ENCODE data around the gene MMP12. TPM values are rescaled to one million over a fixed set of nuclear protein-coding genes. Genes with fewer than 3 reads are reported as not detected.

MMP12 gene
- total RNA-seq, 1 experiment from 2014 or later, result not detected

GRCh38 chr11:102868339-102868738 lies 6.4 kb downstream of the MMP12 start:
- no peaks in the 10 kb centered on the region for H3K27me3 Mint-ChIP-seq (ENCODE audit: low read depth)
- no peak overlapping the region for H3K14ac ChIP-seq (ENCODE audit: insufficient read depth, low read length)
- no peaks in the 10 kb centered on the region for H3K27me3 ChIP-seq (ENCODE audit: insufficient read depth, low read length)
- H4K8ac ChIP-seq (replicated peaks; ENCODE audit: insufficient read length, low read depth, low read length), result no peak overlapping the region
- no peak overlapping the region for H3K4me3 Mint-ChIP-seq
- no peak overlapping the region for H4K91ac ChIP-seq (ENCODE audit: insufficient read length, low read depth, low read length)
- H2BK5ac ChIP-seq (ENCODE audit: insufficient read length, low read length), result no peak overlapping the region
- H3K4me1 ChIP-seq (ENCODE audit: insufficient read depth, low read length), result no peaks in the 10 kb centered on the region
- H3K36me3 Mint-ChIP-seq (ENCODE audit: insufficient read depth in 1 of 3, low read depth in 3 of 3), result no peaks in the 10 kb centered on the region
- H2AK5ac ChIP-seq (ENCODE audit: insufficient read length, low read length), result no peak overlapping the region
- H4K20me1 ChIP-seq (ENCODE audit: control insufficient read depth, insufficient read depth, insufficient read length), result no peaks in the 10 kb centered on the region
- H3K79me2 ChIP-seq (ENCODE audit: insufficient read depth, low read length), result no peaks in the 10 kb centered on the region
- H2BK120ac ChIP-seq (ENCODE audit: low read depth, low read length, poor library complexity, severe bottlenecking), result no peak overlapping the region
- H3K23me2 ChIP-seq (ENCODE audit: insufficient read length, low read depth, low read length, poor library complexity, severe bottlenecking), result no peaks in the 10 kb centered on the region
- no peak overlapping the region for H3K18ac ChIP-seq (ENCODE audit: insufficient read length, low read depth, low read length)
- H3K4me1 Mint-ChIP-seq, result no peaks in the 10 kb centered on the region
- H3K27ac Mint-ChIP-seq, result no peak overlapping the region
- no peak for TF ChIP-seq CTCF (conservative IDR thresholded peaks at IDR 0.05)
- H3T11ph ChIP-seq (ENCODE audit: low read length), result no peak overlapping the region
- no peak overlapping the region for H3K4ac ChIP-seq (ENCODE audit: low read depth, low read length)
- H3K4me2 ChIP-seq (ENCODE audit: insufficient read depth, insufficient read length, low read length), result no peak overlapping the region
- no peak overlapping the region for H3K56ac ChIP-seq (ENCODE audit: insufficient read length, low read depth, low read length)
- H3K27ac ChIP-seq (ENCODE audit: insufficient read length, low read depth, low read length), result no peak overlapping the region
- H2BK12ac ChIP-seq (ENCODE audit: insufficient read length, low read depth, low read length), result no peak overlapping the region
- no peak for DNase-seq
- H4K5ac ChIP-seq (ENCODE audit: insufficient read length, low read depth, low read length), result no peak overlapping the region
- H3K9ac ChIP-seq (ENCODE audit: extremely low read depth, insufficient read length, low read length), result no peak overlapping the region
- no CpG with 5 or more reads among the region's 3 CpGs for WGBS (ENCODE audit: extremely low coverage, insufficient read length, low lambda C conversion rate)
- no peaks in the 10 kb centered on the region; a peak in 1 of 5 replicates for H3K9me3 Mint-ChIP-seq
- no peak overlapping the region for H3K23ac ChIP-seq (ENCODE audit: insufficient read length, low read depth, low read length)
- no peaks in the 10 kb centered on the region for H3K9me3 ChIP-seq (ENCODE audit: control insufficient read depth, low read depth, low read length)
- H2BK15ac ChIP-seq (ENCODE audit: low read depth, low read length), result no peak overlapping the region
- no peak overlapping the region for H2AFZ ChIP-seq (ENCODE audit: low read length)
- H3K79me1 ChIP-seq (ENCODE audit: insufficient read depth, low read depth, low read length, poor library complexity, severe bottlenecking), result no peaks in the 10 kb centered on the region
- H2BK20ac ChIP-seq (ENCODE audit: low read depth, low read length, poor library complexity, severe bottlenecking), result no peak overlapping the region
